DOHH2 (cell line): ENCODE measurements around the gene GALNT15.

ENCODE experiments used
- H3F3A ChIP-seq: fragments of 200-600 bp; sonication (generic), shearing (Covaris generic); 2 replicates; pipeline ENCODE4 v1.6.0; 2016; ENCODE audit warnings: antibody characterized with exemption, mild to moderate bottlenecking; ENCODE audit not compliant: control insufficient read depth, insufficient read depth
- H3K27ac ChIP-seq: fragments of 200-600 bp; sonication (generic); 2 replicates; pipeline ENCODE4 v1.5.1; 2014; ENCODE audit warnings: low read depth, mild to moderate bottlenecking, low read length, moderate library complexity
- H3K27me3 ChIP-seq: fragments of 200-600 bp; sonication (generic); 2 replicates; pipeline ENCODE4 v1.6.1; 2014; ENCODE audit warnings: mild to moderate bottlenecking, low read length, mixed read lengths; ENCODE audit not compliant: control insufficient read depth
- H3K36me3 ChIP-seq: fragments of 200-600 bp; sonication (generic); 2 replicates; pipeline ENCODE4 v1.6.1; 2014; ENCODE audit warnings: mild to moderate bottlenecking, low read length, moderate library complexity, mixed read lengths; ENCODE audit not compliant: control insufficient read depth
- H3K4me1 ChIP-seq: fragments of 200-600 bp; sonication (generic); 2 replicates; pipeline ENCODE4 v1.6.1; 2014; ENCODE audit warnings: mild to moderate bottlenecking, low read length, mixed read lengths; ENCODE audit not compliant: control insufficient read depth
- H3K4me2 ChIP-seq: fragments of 200-600 bp; sonication (generic); 2 replicates; pipeline ENCODE4 v1.6.0; 2014; ENCODE audit warnings: mild to moderate bottlenecking, low read length, moderate library complexity
- H3K4me3 ChIP-seq: fragments of 200-600 bp; sonication (generic); 2 replicates; pipeline ENCODE4 v1.5.1; 2014; ENCODE audit warnings: mild to moderate bottlenecking, low read length, mixed read lengths
- H3K79me2 ChIP-seq: fragments of 200-600 bp; sonication (generic); 2 replicates; pipeline ENCODE4 v1.6.1; 2014; ENCODE audit warnings: mild to moderate bottlenecking, low read length, mixed read lengths; ENCODE audit not compliant: control insufficient read depth
- H3K9me2 ChIP-seq: fragments of 200-600 bp; sonication (generic); replicated peaks from 2 replicates; pipeline ENCODE4 v1.6.1; 2014; ENCODE audit warnings: mild to moderate bottlenecking, low read length, mixed read lengths; ENCODE audit not compliant: control insufficient read depth
- H3K9me3 ChIP-seq: fragments of 200-600 bp; sonication (generic); 2 replicates; pipeline ENCODE4 v1.6.1; 2014; ENCODE audit warnings: antibody characterized with exemption, low read length, mixed read lengths; ENCODE audit not compliant: control insufficient read depth, insufficient read depth
- H4K20me1 ChIP-seq: fragments of 200-600 bp; sonication (generic); 2 replicates; pipeline ENCODE4 v1.6.0; 2014; ENCODE audit warnings: low read depth, mild to moderate bottlenecking, antibody characterized with exemption, low read length, moderate library complexity; ENCODE audit not compliant: control insufficient read depth, insufficient read depth
- EZH2phosphoT487 ChIP-seq: fragments of 200-600 bp; sonication (generic); IDR thresholded peaks from 2 replicates; pipeline ENCODE4 v1.6.1; 2017; ENCODE audit warnings: borderline replicate concordance, mild to moderate bottlenecking, antibody characterized with exemption, low read length, moderate library complexity, mixed read lengths
- TF ChIP-seq, protein P1 (sequence below): fragments of 200-600 bp; sonication (generic); IDR thresholded peaks from one replicate; pipeline ENCODE4 v1.5.1; 2014; ENCODE audit warnings: antibody characterized with exemption, mild to moderate bottlenecking, low read depth, low read length; ENCODE audit not compliant: poor library complexity, severe bottlenecking

GALNT15 gene

GRCh38 chr3:16168211-16168610, 6.3 kb upstream of the GALNT15 start:
- no peak overlapping the region for H3K4me3 ChIP-seq
- H3K4me1 ChIP-seq: no peaks in the 10 kb centered on the region
- no peak overlapping the region for H3K27ac ChIP-seq
- H3K9me2 ChIP-seq: no peaks in the 10 kb centered on the region
- TF ChIP-seq, protein P1, sequence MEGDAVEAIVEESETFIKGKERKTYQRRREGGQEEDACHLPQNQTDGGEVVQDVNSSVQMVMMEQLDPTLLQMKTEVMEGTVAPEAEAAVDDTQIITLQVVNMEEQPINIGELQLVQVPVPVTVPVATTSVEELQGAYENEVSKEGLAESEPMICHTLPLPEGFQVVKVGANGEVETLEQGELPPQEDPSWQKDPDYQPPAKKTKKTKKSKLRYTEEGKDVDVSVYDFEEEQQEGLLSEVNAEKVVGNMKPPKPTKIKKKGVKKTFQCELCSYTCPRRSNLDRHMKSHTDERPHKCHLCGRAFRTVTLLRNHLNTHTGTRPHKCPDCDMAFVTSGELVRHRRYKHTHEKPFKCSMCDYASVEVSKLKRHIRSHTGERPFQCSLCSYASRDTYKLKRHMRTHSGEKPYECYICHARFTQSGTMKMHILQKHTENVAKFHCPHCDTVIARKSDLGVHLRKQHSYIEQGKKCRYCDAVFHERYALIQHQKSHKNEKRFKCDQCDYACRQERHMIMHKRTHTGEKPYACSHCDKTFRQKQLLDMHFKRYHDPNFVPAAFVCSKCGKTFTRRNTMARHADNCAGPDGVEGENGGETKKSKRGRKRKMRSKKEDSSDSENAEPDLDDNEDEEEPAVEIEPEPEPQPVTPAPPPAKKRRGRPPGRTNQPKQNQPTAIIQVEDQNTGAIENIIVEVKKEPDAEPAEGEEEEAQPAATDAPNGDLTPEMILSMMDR: no peak
- no peak for TF ChIP-seq EZH2phosphoT487
- H3F3A ChIP-seq: no peaks in the 10 kb centered on the region
- H3K27me3 ChIP-seq: peaks cover 8% of the 10 kb centered on the region; the same call in 1 of the 2 replicates
- no peaks in the 10 kb centered on the region for H3K79me2 ChIP-seq
- H3K36me3 ChIP-seq: no peaks in the 10 kb centered on the region
- H4K20me1 ChIP-seq: no peaks in the 10 kb centered on the region
- no peak overlapping the region for H3K4me2 ChIP-seq
- H3K9me3 ChIP-seq: no peaks in the 10 kb centered on the region

GRCh38 chr3:16171009-16171408, 3.5 kb upstream of the GALNT15 start:
- Histone ChIP-seq H3F3A (no peaks in the 10 kb centered on the region), H3K4me2 (no peak overlapping the region), H3K27me3 (peaks cover 4% of the 10 kb centered on the region; the same call in 1 of the 2 replicates), H3K79me2 (no peaks in the 10 kb centered on the region), H3K4me1 (no peaks in the 10 kb centered on the region), H3K9me3 (no peaks in the 10 kb centered on the region), H4K20me1 (no peaks in the 10 kb centered on the region), H3K36me3 (no peaks in the 10 kb centered on the region), H3K4me3 (no peak overlapping the region), H3K9me2 (no peaks in the 10 kb centered on the region), H3K27ac (no peak overlapping the region)
- TF ChIP-seq, protein P1: no peak
- TF ChIP-seq EZH2phosphoT487: no peak

DNA sequence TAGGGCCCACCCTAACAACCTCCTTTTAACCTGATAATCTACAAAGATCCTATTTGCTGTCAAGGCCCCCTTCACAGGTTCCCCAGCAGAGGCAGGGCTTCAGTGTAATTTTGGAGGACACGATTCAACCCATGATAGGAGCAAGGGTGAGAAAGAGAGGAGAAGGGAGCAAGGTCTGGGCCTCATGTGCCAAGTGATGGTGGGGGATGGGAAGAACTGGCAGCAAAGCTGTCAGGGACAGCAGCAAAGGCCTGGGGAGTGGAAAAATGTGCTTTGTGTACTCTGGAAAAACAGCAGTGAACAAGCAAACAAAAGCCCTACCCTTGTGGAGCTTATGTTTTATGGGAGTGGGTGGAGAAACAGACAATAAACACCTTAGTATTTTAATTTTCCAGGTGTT, 2.7 kb upstream of the GALNT15 start:
- H3K27me3 ChIP-seq: no peaks in the 10 kb centered on the region; the same call in 1 of the 2 replicates
- H3K27ac ChIP-seq: no peak overlapping the region
- H3K79me2 ChIP-seq: no peaks in the 10 kb centered on the region
- no peak overlapping the region for H3K4me3 ChIP-seq
- no peaks in the 10 kb centered on the region for H3K9me2 ChIP-seq
- no peaks in the 10 kb centered on the region for H3K9me3 ChIP-seq
- H3F3A ChIP-seq: no peaks in the 10 kb centered on the region
- H3K36me3 ChIP-seq: no peaks in the 10 kb centered on the region
- no peaks in the 10 kb centered on the region for H3K4me1 ChIP-seq
- H4K20me1 ChIP-seq: no peaks in the 10 kb centered on the region
- TF ChIP-seq, protein P1: no peak
- TF ChIP-seq EZH2phosphoT487: no peak
- H3K4me2 ChIP-seq: no peak overlapping the region
